ENCODE results near the gene PKNOX2.
"Not testable (repeated sequence)": the region's sequence is repeated elsewhere in the genome, so short reads cannot be mapped to it uniquely, and the experiment has no call there.

PKNOX2 gene

DNA sequence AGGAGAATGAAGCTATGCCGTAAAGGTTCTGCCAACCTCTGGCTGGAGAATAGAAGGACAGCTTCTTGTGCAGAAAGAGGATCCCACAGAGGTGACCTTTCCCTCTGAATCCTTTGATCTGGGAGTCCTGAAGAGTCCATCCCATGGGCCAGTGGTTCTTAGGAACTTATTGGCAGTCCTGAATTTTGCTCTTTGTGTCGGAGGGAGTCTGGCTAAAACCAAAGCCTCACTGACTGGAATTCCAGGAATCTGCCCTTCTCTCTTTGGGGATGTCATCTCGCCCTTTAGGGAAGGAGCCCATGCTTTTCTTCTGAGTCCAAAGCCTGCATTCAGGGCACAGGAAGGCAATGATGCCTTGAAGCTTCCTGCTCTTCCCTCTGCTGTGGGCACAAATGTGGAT, 45.5 kb downstream of the PKNOX2 start:
- Histone ChIP-seq H3K9me3 (ENCODE audit: insufficient read depth, low read depth, low read length) (no peaks in the 10 kb centered on the region), H3K27me3 (ENCODE audit: insufficient read depth, low read length) (peaks cover 16% of the 10 kb centered on the region; the same call in 1 of the 2 replicates), H3K4me1 (ENCODE audit: insufficient read depth, low read length) (peaks cover 34% of the 10 kb centered on the region), H3K36me3 (ENCODE audit: insufficient read depth, low read length) (no peaks in the 10 kb centered on the region), H3K27ac (ENCODE audit: low read depth, low read length) (no peak overlapping the region), H3K9ac (ENCODE audit: low read depth, low read length) (no peak overlapping the region), H3K4me3 (ENCODE audit: low read length) (no peak overlapping the region)
- WGBS: 72% methylated on average over 3 of the region's 3 CpGs

DNA sequence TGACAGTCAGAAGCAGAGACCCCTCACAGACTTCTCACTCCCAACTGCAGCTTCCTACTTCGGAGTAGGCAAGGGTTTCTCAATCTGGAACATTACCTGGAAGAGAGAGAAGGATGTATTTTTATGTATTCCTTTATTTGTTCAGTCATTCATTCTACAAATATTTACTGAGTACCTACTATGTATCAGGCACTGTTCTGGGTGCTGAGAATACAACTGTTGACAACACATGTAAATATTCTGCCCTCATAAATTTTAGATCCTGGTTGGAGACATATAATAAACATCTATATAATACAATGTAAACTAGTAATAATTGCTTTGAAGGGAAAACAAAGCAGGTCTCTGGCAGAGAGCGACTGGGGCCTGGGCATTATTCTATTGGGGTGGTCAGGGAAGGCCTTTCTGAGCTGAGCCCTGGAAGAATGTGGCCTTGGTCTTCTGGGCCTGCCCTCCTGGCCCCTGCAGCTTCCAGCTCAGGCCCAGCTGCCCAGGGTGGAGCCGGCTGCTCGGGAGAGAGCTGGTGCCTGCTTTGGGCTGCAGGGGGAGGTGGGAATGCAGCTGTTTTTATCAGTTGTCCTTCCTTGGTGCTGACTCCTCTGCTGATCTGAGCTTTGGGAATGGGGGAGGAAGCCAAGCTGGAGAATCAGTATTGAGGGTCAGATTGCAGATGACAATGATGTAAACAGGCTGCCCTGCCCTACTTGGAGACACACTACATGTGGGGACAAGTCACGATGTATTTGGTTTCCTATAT, 46.8 kb downstream of the PKNOX2 start:
- H3K4me1 ChIP-seq (ENCODE audit: insufficient read depth, low read length): peaks cover 40% of the 10 kb centered on the region
- H3K9ac ChIP-seq (ENCODE audit: low read depth, low read length): no peak overlapping the region
- 56% methylated on average over 4 of the region's 5 CpGs for WGBS
- H3K9me3 ChIP-seq (ENCODE audit: insufficient read depth, low read depth, low read length): no peaks in the 10 kb centered on the region
- peaks cover 10% of the 10 kb centered on the region; the same call in 1 of the 2 replicates for H3K27me3 ChIP-seq (ENCODE audit: insufficient read depth, low read length)
- no peak overlapping the region for H3K4me3 ChIP-seq (ENCODE audit: low read length)
- no peak overlapping the region for H3K27ac ChIP-seq (ENCODE audit: low read depth, low read length)
- H3K36me3 ChIP-seq (ENCODE audit: insufficient read depth, low read length): no peaks in the 10 kb centered on the region

DNA sequence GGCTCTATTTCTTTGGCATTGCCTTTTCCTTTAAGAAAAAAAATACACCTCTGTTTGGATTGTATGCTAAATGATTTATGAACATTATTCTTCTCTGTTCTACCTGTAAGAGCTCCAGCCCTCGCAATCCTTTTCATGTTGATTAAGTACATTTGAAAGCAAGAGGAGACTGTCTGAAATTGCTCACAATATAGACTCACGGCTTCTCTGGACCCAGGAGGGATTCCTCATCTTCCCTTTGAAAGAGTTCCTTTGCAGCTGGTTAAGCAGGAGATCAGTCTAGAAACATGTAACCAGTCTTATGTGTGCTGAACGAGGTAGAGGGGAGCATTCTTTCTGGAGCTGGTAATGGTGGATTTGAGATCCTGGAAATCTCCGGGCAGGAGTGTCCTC, 47.4 kb downstream of the PKNOX2 start:
- Histone ChIP-seq H3K4me3 (ENCODE audit: low read length) (no peak overlapping the region), H3K27ac (ENCODE audit: low read depth, low read length) (no peak overlapping the region), H3K27me3 (ENCODE audit: insufficient read depth, low read length) (peaks cover 6% of the 10 kb centered on the region; the same call in 1 of the 2 replicates), H3K36me3 (ENCODE audit: insufficient read depth, low read length) (no peaks in the 10 kb centered on the region), H3K9ac (ENCODE audit: low read depth, low read length) (no peak overlapping the region), H3K4me1 (ENCODE audit: insufficient read depth, low read length) (peaks cover 38% of the 10 kb centered on the region), H3K9me3 (ENCODE audit: insufficient read depth, low read depth, low read length) (no peaks in the 10 kb centered on the region)
- 88% methylated on average over 4 of the region's 4 CpGs for WGBS

DNA sequence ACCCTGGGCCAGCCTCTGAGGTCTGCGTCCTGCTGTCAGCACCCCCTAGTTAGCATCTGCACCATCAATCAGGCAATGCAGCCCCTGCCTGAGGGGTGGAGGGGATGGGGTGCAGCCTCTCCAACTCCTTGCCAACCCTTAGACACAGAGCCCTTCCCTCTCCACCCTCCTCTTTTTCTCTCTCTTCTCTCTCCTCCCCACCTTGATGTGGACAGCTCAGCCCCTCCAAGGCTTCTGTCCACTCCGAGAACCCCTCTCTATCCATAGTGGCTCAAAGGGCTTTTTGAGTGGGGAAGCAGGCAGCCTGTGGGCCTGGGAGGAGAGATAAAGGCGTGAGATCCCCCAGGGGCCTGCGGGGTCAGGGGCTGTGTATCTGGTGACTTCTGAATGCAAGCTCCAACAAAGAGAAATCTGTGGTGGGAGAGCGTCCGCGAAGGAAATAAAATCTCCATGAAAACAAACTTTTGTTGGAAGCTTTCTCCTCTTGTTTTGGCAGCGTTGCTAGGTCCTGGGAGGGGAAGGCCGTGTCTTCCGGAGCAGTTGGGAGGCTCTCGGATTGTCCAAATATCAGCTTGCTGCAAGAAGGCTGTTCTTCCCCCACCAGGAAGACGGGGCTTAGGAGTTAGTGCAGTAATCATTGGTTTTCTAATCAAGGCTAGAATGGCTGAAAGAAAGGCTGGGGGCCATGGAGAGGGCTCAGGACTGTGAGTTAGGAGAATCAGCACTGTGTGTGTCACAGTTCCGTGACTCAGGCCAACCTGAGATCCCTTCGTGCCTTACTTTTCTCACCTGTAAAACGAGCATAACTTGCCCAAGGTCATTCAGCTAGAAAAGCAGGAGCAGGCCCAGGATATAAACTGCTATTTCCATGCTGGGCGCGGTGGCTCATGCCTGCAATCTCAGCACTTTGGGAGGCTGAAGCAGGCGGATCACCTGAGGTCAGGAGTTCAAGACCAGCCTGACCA, 50.3 kb downstream of the PKNOX2 start:
- H3K27ac ChIP-seq (ENCODE audit: low read depth, low read length): peak overlapping the region; percentile 25; the same call in 1 of the 2 replicates
- H3K9ac ChIP-seq (ENCODE audit: low read depth, low read length): no peak overlapping the region; the same call in 1 of the 2 replicates
- H3K36me3 ChIP-seq (ENCODE audit: insufficient read depth, low read length): no peaks in the 10 kb centered on the region
- peaks cover 30% of the 10 kb centered on the region for H3K4me1 ChIP-seq (ENCODE audit: insufficient read depth, low read length)
- 49% methylated on average over 17 of the region's 18 CpGs for WGBS
- no peaks in the 10 kb centered on the region for H3K9me3 ChIP-seq (ENCODE audit: insufficient read depth, low read depth, low read length)
- no peak overlapping the region for H3K4me3 ChIP-seq (ENCODE audit: low read length)
- no peaks in the 10 kb centered on the region for H3K27me3 ChIP-seq (ENCODE audit: insufficient read depth, low read length)

DNA sequence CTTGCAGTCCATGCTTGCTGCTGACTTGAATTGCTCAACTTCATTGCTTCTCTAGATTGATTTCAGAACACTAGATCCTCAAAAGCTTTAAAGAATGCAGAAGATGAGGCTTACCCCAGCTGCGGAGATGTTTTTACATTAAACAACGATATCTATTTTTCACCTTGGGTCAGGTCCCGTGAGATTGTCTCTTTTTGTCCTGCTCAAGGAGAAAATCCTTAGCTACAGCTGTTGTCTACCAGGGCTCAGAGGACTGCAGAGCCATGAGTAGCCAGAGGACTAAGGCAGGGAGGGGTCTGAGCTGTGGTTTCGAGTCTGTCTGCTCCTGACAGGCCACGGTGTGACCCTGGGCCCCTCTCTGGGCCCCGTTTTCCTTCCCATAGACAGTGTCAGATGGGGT, 51.4 kb downstream of the PKNOX2 start:
- no peaks in the 10 kb centered on the region for H3K9me3 ChIP-seq (ENCODE audit: insufficient read depth, low read depth, low read length)
- no peak overlapping the region for H3K27ac ChIP-seq (ENCODE audit: low read depth, low read length)
- H3K27me3 ChIP-seq (ENCODE audit: insufficient read depth, low read length): no peaks in the 10 kb centered on the region
- H3K4me3 ChIP-seq (ENCODE audit: low read length): no peak overlapping the region
- 87% methylated on average over 6 of the region's 6 CpGs for WGBS
- no peak overlapping the region for H3K9ac ChIP-seq (ENCODE audit: low read depth, low read length)
- H3K4me1 ChIP-seq (ENCODE audit: insufficient read depth, low read length): peaks cover 24% of the 10 kb centered on the region
- H3K36me3 ChIP-seq (ENCODE audit: insufficient read depth, low read length): no peaks in the 10 kb centered on the region

DNA sequence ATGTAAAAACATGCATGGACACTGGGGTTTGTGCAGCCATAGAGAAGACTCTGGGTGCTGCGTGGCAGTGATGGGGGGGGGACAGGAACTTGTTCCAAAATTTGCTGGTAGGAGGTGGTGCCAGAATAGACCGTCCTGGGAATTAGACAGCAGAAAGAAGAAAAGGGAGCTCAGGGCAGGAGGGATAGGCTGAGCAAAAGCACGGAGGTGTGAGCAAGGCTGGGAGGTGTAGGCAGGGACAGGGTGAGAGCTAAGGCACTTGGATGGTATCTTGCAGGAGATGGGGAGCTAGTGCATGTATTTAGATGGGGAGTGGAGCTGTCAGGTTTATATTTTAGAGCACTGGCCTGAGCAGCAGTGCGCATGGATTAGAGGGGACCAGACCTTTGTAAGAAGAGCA, 53.8 kb downstream of the PKNOX2 start:
- no peak overlapping the region for H3K9ac ChIP-seq (ENCODE audit: low read depth, low read length)
- H3K9me3 ChIP-seq (ENCODE audit: insufficient read depth, low read depth, low read length): no peaks in the 10 kb centered on the region
- H3K4me3 ChIP-seq (ENCODE audit: low read length): no peak overlapping the region
- peaks cover 19% of the 10 kb centered on the region for H3K4me1 ChIP-seq (ENCODE audit: insufficient read depth, low read length)
- H3K36me3 ChIP-seq (ENCODE audit: insufficient read depth, low read length): no peaks in the 10 kb centered on the region
- no peak overlapping the region for H3K27ac ChIP-seq (ENCODE audit: low read depth, low read length)
- 83% methylated on average over 4 of the region's 4 CpGs for WGBS
- H3K27me3 ChIP-seq (ENCODE audit: insufficient read depth, low read length): no peaks in the 10 kb centered on the region

DNA sequence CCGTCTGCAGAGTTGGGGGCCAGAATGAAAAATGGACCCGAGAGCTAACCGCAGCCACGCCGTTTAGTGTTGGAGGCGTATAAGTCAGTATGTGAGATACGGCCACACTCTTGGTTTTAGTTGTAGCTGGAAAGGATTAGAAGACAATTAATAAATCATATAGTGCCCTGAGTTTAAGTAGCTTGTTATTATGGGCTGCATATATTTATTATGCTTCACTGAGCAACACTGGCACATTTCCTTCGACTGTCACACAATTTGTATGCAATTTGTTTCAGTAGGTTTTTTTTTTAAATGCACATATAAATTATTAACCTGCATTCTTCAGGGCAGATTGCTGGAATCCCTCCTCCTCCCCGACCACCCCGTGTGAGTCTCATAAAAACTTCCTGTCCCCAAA, 56.9 kb downstream of the PKNOX2 start:
- H3K36me3 ChIP-seq (ENCODE audit: insufficient read depth, low read length): no peaks in the 10 kb centered on the region
- H3K9ac ChIP-seq (ENCODE audit: low read depth, low read length): no peak overlapping the region
- H3K27ac ChIP-seq (ENCODE audit: low read depth, low read length): no peak overlapping the region
- WGBS: 92% methylated on average over 9 of the region's 10 CpGs
- peaks cover 14% of the 10 kb centered on the region; the same call in 1 of the 2 replicates for H3K4me1 ChIP-seq (ENCODE audit: insufficient read depth, low read length)
- no peaks in the 10 kb centered on the region for H3K9me3 ChIP-seq (ENCODE audit: insufficient read depth, low read depth, low read length)
- H3K4me3 ChIP-seq (ENCODE audit: low read length): no peak overlapping the region
- H3K27me3 ChIP-seq (ENCODE audit: insufficient read depth, low read length): no peaks in the 10 kb centered on the region

DNA sequence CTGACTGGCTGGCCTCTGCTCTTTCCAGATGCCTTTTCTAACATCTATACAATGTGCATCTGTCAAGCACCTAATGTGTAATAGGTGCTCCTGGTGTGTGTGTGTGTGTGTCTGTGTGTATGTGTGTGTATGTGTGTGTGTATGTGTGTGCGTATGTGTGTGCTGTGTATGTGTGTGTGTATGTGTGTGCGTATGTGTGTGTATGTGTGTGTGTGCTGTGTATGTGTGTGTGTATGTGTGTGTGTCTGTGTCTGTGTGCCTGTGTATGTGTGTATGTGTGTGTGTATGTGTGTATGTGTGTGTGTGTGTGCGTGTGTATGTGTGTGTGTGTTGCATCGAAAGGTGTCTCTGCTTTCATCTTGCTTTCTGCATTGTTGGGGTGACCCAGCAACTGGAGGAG, 57.9 kb downstream of the PKNOX2 start:
- Histone ChIP-seq H3K4me3 (ENCODE audit: low read length) (no peak overlapping the region), H3K27me3 (ENCODE audit: insufficient read depth, low read length) (no peaks in the 10 kb centered on the region), H3K4me1 (ENCODE audit: insufficient read depth, low read length) (peaks cover 14% of the 10 kb centered on the region; the same call in 1 of the 2 replicates), H3K27ac (ENCODE audit: low read depth, low read length) (no peak overlapping the region), H3K36me3 (ENCODE audit: insufficient read depth, low read length) (no peaks in the 10 kb centered on the region), H3K9me3 (ENCODE audit: insufficient read depth, low read depth, low read length) (no peaks in the 10 kb centered on the region), H3K9ac (ENCODE audit: low read depth, low read length) (no peak overlapping the region)
- WGBS: 91% methylated on average over 4 of the region's 4 CpGs

DNA sequence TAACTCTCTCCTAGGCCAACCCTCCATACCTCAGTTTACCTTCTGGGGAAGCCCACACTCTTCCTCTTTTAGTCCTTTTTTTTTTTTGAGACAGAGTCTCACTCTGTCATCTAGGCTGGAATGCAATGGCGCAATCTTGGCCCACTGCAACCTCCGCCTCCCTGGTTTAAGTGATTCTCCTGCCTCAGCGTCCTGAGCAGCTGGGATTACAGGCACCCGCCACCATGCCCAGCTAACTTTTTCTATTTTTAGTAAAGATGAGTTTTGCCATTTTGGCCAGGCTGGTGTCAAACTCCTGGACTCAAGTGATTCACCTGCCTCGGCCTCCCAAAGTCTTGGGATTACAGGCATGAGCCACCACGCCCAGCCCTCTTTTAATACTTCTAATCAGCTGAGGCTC, 58.6 kb downstream of the PKNOX2 start:
- not testable (repeated sequence) for H3K27me3 ChIP-seq (ENCODE audit: insufficient read depth, low read length); H3K36me3 ChIP-seq (ENCODE audit: insufficient read depth, low read length); H3K9ac ChIP-seq (ENCODE audit: low read depth, low read length); H3K27ac ChIP-seq (ENCODE audit: low read depth, low read length); H3K9me3 ChIP-seq (ENCODE audit: insufficient read depth, low read depth, low read length); H3K4me3 ChIP-seq (ENCODE audit: low read length)
- WGBS: 94% methylated on average over 6 of the region's 6 CpGs
- peaks cover 21% of the 10 kb centered on the region for H3K4me1 ChIP-seq (ENCODE audit: insufficient read depth, low read length)

DNA sequence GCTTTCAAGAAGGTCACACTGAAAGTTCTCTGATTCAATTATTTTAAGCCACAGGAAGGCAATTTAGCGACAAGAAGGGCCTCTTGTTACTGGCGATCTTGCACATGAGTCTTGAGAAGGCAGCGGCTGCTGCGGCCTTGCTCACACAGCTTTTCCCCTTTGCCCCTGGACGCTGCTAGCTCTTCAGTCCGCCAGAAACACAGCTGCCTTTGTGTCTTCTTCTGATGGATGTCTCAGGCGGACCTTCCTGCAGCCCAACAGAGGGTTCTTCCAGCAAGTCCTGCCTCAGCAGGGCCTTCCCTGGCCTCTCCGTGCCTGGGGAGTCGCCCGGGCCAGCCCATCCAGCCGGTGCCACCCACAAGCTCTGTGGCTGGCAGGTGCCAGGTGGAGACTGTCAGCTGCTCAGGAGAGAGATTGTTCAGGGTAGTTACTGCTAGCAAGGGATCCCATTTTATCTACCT, 59.4 kb downstream of the PKNOX2 start:
- Histone ChIP-seq H3K4me1 (ENCODE audit: insufficient read depth, low read length) (peaks cover 29% of the 10 kb centered on the region), H3K9me3 (ENCODE audit: insufficient read depth, low read depth, low read length) (no peaks in the 10 kb centered on the region), H3K36me3 (ENCODE audit: insufficient read depth, low read length) (no peaks in the 10 kb centered on the region), H3K9ac (ENCODE audit: low read depth, low read length) (no peak overlapping the region), H3K4me3 (ENCODE audit: low read length) (no peak overlapping the region), H3K27ac (ENCODE audit: low read depth, low read length) (no peak overlapping the region), H3K27me3 (ENCODE audit: insufficient read depth, low read length) (no peaks in the 10 kb centered on the region)
- 91% methylated on average over 11 of the region's 11 CpGs for WGBS

DNA sequence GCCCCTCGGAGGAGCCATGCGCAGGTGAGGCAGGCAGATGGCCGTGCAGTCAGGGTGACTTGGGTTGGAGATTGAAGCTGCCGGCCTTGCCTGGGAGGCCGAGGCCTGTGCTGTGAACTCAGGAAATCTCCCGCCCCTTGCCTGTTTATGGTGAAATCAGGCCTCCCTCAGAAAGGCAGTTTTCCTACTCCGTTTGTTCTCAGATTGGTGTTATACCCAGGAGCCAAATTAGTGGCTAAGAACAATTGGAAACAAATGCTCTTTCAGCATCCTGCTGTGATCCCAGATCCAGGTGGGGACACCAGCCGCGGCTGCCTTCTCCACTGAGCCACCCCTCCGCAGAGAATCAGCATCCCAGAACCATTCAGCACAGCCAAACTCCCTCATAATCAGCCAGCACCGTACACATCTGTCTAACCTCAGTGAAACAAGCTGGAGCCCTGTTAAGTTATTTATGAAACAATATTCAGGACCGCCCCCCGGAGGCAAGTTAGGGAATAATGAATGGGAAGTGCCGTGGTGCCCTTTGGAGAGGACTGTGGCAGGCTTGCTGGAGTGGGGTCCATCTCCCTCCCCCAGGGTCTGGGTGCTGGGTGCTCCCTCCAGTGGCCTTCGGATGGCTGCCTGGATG, 60.0 kb downstream of the PKNOX2 start:
- no peaks in the 10 kb centered on the region for H3K36me3 ChIP-seq (ENCODE audit: insufficient read depth, low read length)
- H3K27ac ChIP-seq (ENCODE audit: low read depth, low read length): no peak overlapping the region
- no peak overlapping the region for H3K9ac ChIP-seq (ENCODE audit: low read depth, low read length)
- peaks cover 34% of the 10 kb centered on the region for H3K4me1 ChIP-seq (ENCODE audit: insufficient read depth, low read length)
- H3K27me3 ChIP-seq (ENCODE audit: insufficient read depth, low read length): no peaks in the 10 kb centered on the region
- WGBS: 60% methylated on average over 15 of the region's 15 CpGs
- no peaks in the 10 kb centered on the region for H3K9me3 ChIP-seq (ENCODE audit: insufficient read depth, low read depth, low read length)
- no peak overlapping the region for H3K4me3 ChIP-seq (ENCODE audit: low read length)
